ENCODE data around the gene SORCS2. TPM values are rescaled to one million over a fixed set of nuclear protein-coding genes. Genes with fewer than 3 reads are reported as not detected.

The SORCS2 gene
- polyA plus RNA-seq, 1 donor from 2014 or later, result 1.0 TPM

GRCh38 chr4:7467471-7467870, 275.1 kb downstream of the SORCS2 start:
- Histone ChIP-seq H3K27ac (ENCODE audit: low read length) (no peak overlapping the region), H3K9ac (ENCODE audit: low read length) (no peak overlapping the region), H3K27me3 (ENCODE audit: insufficient read depth, low read depth, low read length) (no peaks in the 10 kb centered on the region), H3K9me3 (ENCODE audit: low read length) (no peaks in the 10 kb centered on the region), H3K4me2 (ENCODE audit: low read length) (no peak overlapping the region), H3K4me3 (ENCODE audit: low read length) (no peak overlapping the region), H3F3A (ENCODE audit: insufficient read depth, low read length, poor library complexity, severe bottlenecking) (no peaks in the 10 kb centered on the region), H3K79me2 (replicated peaks; ENCODE audit: insufficient read depth, low read length) (no peaks in the 10 kb centered on the region), H4K20me1 (ENCODE audit: insufficient read depth) (no peaks in the 10 kb centered on the region), H3K36me3 (ENCODE audit: insufficient read depth, low read length) (no peaks in the 10 kb centered on the region), H3K9me2 (ENCODE audit: insufficient read depth, low read length) (no peaks in the 10 kb centered on the region), H2AFZ (ENCODE audit: low read depth, low read length) (no peak overlapping the region)
- no peak for TF ChIP-seq MXI1 (conservative IDR thresholded peaks at IDR 0.05; ENCODE audit: poor library complexity, severe bottlenecking)

GRCh38 chr4:7469023-7469422, 276.7 kb downstream of the SORCS2 start:
- Histone ChIP-seq H2AFZ (ENCODE audit: low read depth, low read length) (no peak overlapping the region), H3K27ac (ENCODE audit: low read length) (no peak overlapping the region), H3K27me3 (ENCODE audit: insufficient read depth, low read depth, low read length) (no peaks in the 10 kb centered on the region), H3F3A (ENCODE audit: insufficient read depth, low read length, poor library complexity, severe bottlenecking) (no peaks in the 10 kb centered on the region), H4K20me1 (ENCODE audit: insufficient read depth) (no peaks in the 10 kb centered on the region), H3K79me2 (replicated peaks; ENCODE audit: insufficient read depth, low read length) (no peaks in the 10 kb centered on the region), H3K9me3 (ENCODE audit: low read length) (no peaks in the 10 kb centered on the region), H3K9me2 (ENCODE audit: insufficient read depth, low read length) (no peaks in the 10 kb centered on the region), H3K4me2 (ENCODE audit: low read length) (no peak overlapping the region), H3K4me3 (ENCODE audit: low read length) (no peak overlapping the region), H3K36me3 (ENCODE audit: insufficient read depth, low read length) (no peaks in the 10 kb centered on the region), H3K9ac (ENCODE audit: low read length) (no peak overlapping the region)
- TF ChIP-seq POLR2AphosphoS5 (IDR thresholded peaks at IDR 0.05) (no peak), EP300 (conservative IDR thresholded peaks at IDR 0.05; ENCODE audit: poor library complexity, severe bottlenecking) (no peak), EZH2 (IDR thresholded peaks at IDR 0.05; ENCODE audit: borderline replicate concordance, insufficient read depth, low read length, poor library complexity, severe bottlenecking) (no peak), RAD21 (conservative IDR thresholded peaks at IDR 0.05) (no peak), TAF1 (IDR thresholded peaks at IDR 0.05; ENCODE audit: low read depth) (no peak), SMC3 (conservative IDR thresholded peaks at IDR 0.05; ENCODE audit: poor library complexity) (no peak), CTCF (IDR thresholded peaks at IDR 0.05; ENCODE audit: poor library complexity, severe bottlenecking) (no peak), REST (IDR thresholded peaks at IDR 0.05; ENCODE audit: borderline replicate concordance) (no peak), MXI1 (conservative IDR thresholded peaks at IDR 0.05; ENCODE audit: poor library complexity, severe bottlenecking) (no peak)

GRCh38 chr4:7470111-7470510, 277.8 kb downstream of the SORCS2 start:
- no peaks in the 10 kb centered on the region for H3K9me3 ChIP-seq (ENCODE audit: low read length)
- H3K9ac ChIP-seq (ENCODE audit: low read length), result no peak overlapping the region
- no peak for TF ChIP-seq EZH2 (IDR thresholded peaks at IDR 0.05; ENCODE audit: borderline replicate concordance, insufficient read depth, low read length, poor library complexity, severe bottlenecking)
- TF ChIP-seq SMC3 (conservative IDR thresholded peaks at IDR 0.05; ENCODE audit: poor library complexity), result no peak
- TF ChIP-seq EP300 (conservative IDR thresholded peaks at IDR 0.05; ENCODE audit: poor library complexity, severe bottlenecking), result no peak
- TF ChIP-seq POLR2AphosphoS5 (IDR thresholded peaks at IDR 0.05), result no peak
- no peak for TF ChIP-seq TAF1 (IDR thresholded peaks at IDR 0.05; ENCODE audit: low read depth)
- TF ChIP-seq RAD21 (conservative IDR thresholded peaks at IDR 0.05), result no peak
- TF ChIP-seq REST (IDR thresholded peaks at IDR 0.05; ENCODE audit: borderline replicate concordance), result no peak
- TF ChIP-seq CTCF (IDR thresholded peaks at IDR 0.05; ENCODE audit: poor library complexity, severe bottlenecking), result no peak
- no peak for TF ChIP-seq MXI1 (conservative IDR thresholded peaks at IDR 0.05; ENCODE audit: poor library complexity, severe bottlenecking)
- no peak overlapping the region for H3K4me2 ChIP-seq (ENCODE audit: low read length)
- H3K27me3 ChIP-seq (ENCODE audit: insufficient read depth, low read depth, low read length), result no peaks in the 10 kb centered on the region
- no peaks in the 10 kb centered on the region for H3K79me2 ChIP-seq (replicated peaks; ENCODE audit: insufficient read depth, low read length)
- no peaks in the 10 kb centered on the region for H3F3A ChIP-seq (ENCODE audit: insufficient read depth, low read length, poor library complexity, severe bottlenecking)
- H3K36me3 ChIP-seq (ENCODE audit: insufficient read depth, low read length), result no peaks in the 10 kb centered on the region
- no peak overlapping the region for H3K4me3 ChIP-seq (ENCODE audit: low read length)
- no peaks in the 10 kb centered on the region for H4K20me1 ChIP-seq (ENCODE audit: insufficient read depth)
- no peaks in the 10 kb centered on the region for H3K9me2 ChIP-seq (ENCODE audit: insufficient read depth, low read length)
- H3K27ac ChIP-seq (ENCODE audit: low read length), result no peak overlapping the region
- no peak overlapping the region for H2AFZ ChIP-seq (ENCODE audit: low read depth, low read length)

Data from neural cell (in vitro differentiated cells).